ENCODE data around the gene CNTNAP2.

Gene CNTNAP2

GRCh38 chr7:146720195-146720594 lies 603.6 kb downstream of the CNTNAP2 start:
- H3K9me3 ChIP-seq (ENCODE audit: control extremely low read depth in 1 of 5, control insufficient read depth in 4 of 5, insufficient read depth in 2 of 5, low read depth in 1 of 5, low read length in 4 of 5), result no peaks in the 10 kb centered on the region
- H3K27ac ChIP-seq (ENCODE audit: insufficient read depth in 1 of 2, low read depth in 1 of 2, low read length in 2 of 2, poor library complexity in 1 of 2, severe bottlenecking in 2 of 2), result no peak overlapping the region
- WGBS (ENCODE audit: insufficient coverage), result 75% methylated on average over 1 of the region's 2 CpGs
- no peaks in the 10 kb centered on the region for H3K27me3 ChIP-seq (replicated peaks in 2 of 5; ENCODE audit: control insufficient read depth in 4 of 5, insufficient read depth in 5 of 5, low read length in 4 of 5)
- ChIA-PET CTCF (no interaction called here), POLR2A (no interaction called here)
- DNase-seq, result no peak
- H3K36me3 ChIP-seq (ENCODE audit: control insufficient read depth in 4 of 4, insufficient read depth in 4 of 4, low read length in 3 of 4), result no peaks in the 10 kb centered on the region
- no peak overlapping the region for H3K4me3 ChIP-seq (ENCODE audit: control insufficient read depth in 1 of 7, extremely low read depth in 1 of 7, insufficient read depth in 4 of 7, low read depth in 2 of 7, low read length in 6 of 7)
- no peaks in the 10 kb centered on the region for H3K4me1 ChIP-seq (ENCODE audit: control extremely low read depth in 1 of 4, control insufficient read depth in 4 of 4, insufficient read depth in 4 of 4, low read length in 3 of 4)

- Histone ChIP-seq H3K27me3 (replicated peaks in 2 of 5; ENCODE audit: control insufficient read depth in 4 of 5, insufficient read depth in 5 of 5, low read length in 4 of 5) (no peaks in the 10 kb centered on the region), H3K27ac (ENCODE audit: insufficient read depth in 1 of 2, low read depth in 1 of 2, low read length in 2 of 2, poor library complexity in 1 of 2, severe bottlenecking in 2 of 2) (no peak overlapping the region), H3K4me3 (ENCODE audit: control insufficient read depth in 1 of 7, extremely low read depth in 1 of 7, insufficient read depth in 4 of 7, low read depth in 2 of 7, low read length in 6 of 7) (no peak overlapping the region), H3K9me3 (ENCODE audit: control extremely low read depth in 1 of 5, control insufficient read depth in 4 of 5, insufficient read depth in 2 of 5, low read depth in 1 of 5, low read length in 4 of 5) (no peaks in the 10 kb centered on the region), H3K4me1 (ENCODE audit: control extremely low read depth in 1 of 4, control insufficient read depth in 4 of 4, insufficient read depth in 4 of 4, low read length in 3 of 4) (no peaks in the 10 kb centered on the region), H3K36me3 (ENCODE audit: control insufficient read depth in 4 of 4, insufficient read depth in 4 of 4, low read length in 3 of 4) (no peaks in the 10 kb centered on the region)
- 100% methylated on average over 1 of the region's 1 CpG for WGBS (ENCODE audit: insufficient coverage)
- DNase-seq, result no peak
- POLR2A ChIA-PET, result no interaction called here
- CTCF ChIA-PET, result no interaction called here
These were observed 606.4 kb downstream of the CNTNAP2 start for GRCh38 chr7:146722986-146723385.

GRCh38 chr7:146725520-146725919 lies 608.9 kb downstream of the CNTNAP2 start:
- Histone ChIP-seq H3K9me3 (ENCODE audit: control extremely low read depth in 1 of 5, control insufficient read depth in 4 of 5, insufficient read depth in 2 of 5, low read depth in 1 of 5, low read length in 4 of 5) (no peaks in the 10 kb centered on the region), H3K27ac (ENCODE audit: insufficient read depth in 1 of 2, low read depth in 1 of 2, low read length in 2 of 2, poor library complexity in 1 of 2, severe bottlenecking in 2 of 2) (no peak overlapping the region), H3K36me3 (ENCODE audit: control insufficient read depth in 4 of 4, insufficient read depth in 4 of 4, low read length in 3 of 4) (no peaks in the 10 kb centered on the region), H3K27me3 (replicated peaks in 2 of 5; ENCODE audit: control insufficient read depth in 4 of 5, insufficient read depth in 5 of 5, low read length in 4 of 5) (no peaks in the 10 kb centered on the region), H3K4me3 (ENCODE audit: control insufficient read depth in 1 of 7, extremely low read depth in 1 of 7, insufficient read depth in 4 of 7, low read depth in 2 of 7, low read length in 6 of 7) (no peak overlapping the region), H3K4me1 (ENCODE audit: control extremely low read depth in 1 of 4, control insufficient read depth in 4 of 4, insufficient read depth in 4 of 4, low read length in 3 of 4) (no peaks in the 10 kb centered on the region)
- no peak for DNase-seq
- POLR2A ChIA-PET, result no interaction called here
- CTCF ChIA-PET, result no interaction called here
- WGBS (ENCODE audit: insufficient coverage), result 100% methylated on average over 2 of the region's 3 CpGs

GRCh38 chr7:146728141-146728540 lies 611.5 kb downstream of the CNTNAP2 start:
- DNase-seq, result no peak
- H3K4me3 ChIP-seq (ENCODE audit: control insufficient read depth in 1 of 7, extremely low read depth in 1 of 7, insufficient read depth in 4 of 7, low read depth in 2 of 7, low read length in 6 of 7), result no peak overlapping the region
- no peaks in the 10 kb centered on the region for H3K36me3 ChIP-seq (ENCODE audit: control insufficient read depth in 4 of 4, insufficient read depth in 4 of 4, low read length in 3 of 4)
- H3K9me3 ChIP-seq (ENCODE audit: control extremely low read depth in 1 of 5, control insufficient read depth in 4 of 5, insufficient read depth in 2 of 5, low read depth in 1 of 5, low read length in 4 of 5), result no peaks in the 10 kb centered on the region
- H3K27ac ChIP-seq (ENCODE audit: insufficient read depth in 1 of 2, low read depth in 1 of 2, low read length in 2 of 2, poor library complexity in 1 of 2, severe bottlenecking in 2 of 2), result no peak overlapping the region
- 89% methylated on average over 1 of the region's 5 CpGs for WGBS (ENCODE audit: insufficient coverage)
- ChIA-PET CTCF (no interaction called here), POLR2A (no interaction called here)
- no peaks in the 10 kb centered on the region for H3K4me1 ChIP-seq (ENCODE audit: control extremely low read depth in 1 of 4, control insufficient read depth in 4 of 4, insufficient read depth in 4 of 4, low read length in 3 of 4)
- H3K27me3 ChIP-seq (replicated peaks in 2 of 5; ENCODE audit: control insufficient read depth in 4 of 5, insufficient read depth in 5 of 5, low read length in 4 of 5), result no peaks in the 10 kb centered on the region

- Histone ChIP-seq H3K4me1 (ENCODE audit: control extremely low read depth in 1 of 4, control insufficient read depth in 4 of 4, insufficient read depth in 4 of 4, low read length in 3 of 4) (no peaks in the 10 kb centered on the region), H3K27me3 (replicated peaks in 2 of 5; ENCODE audit: control insufficient read depth in 4 of 5, insufficient read depth in 5 of 5, low read length in 4 of 5) (no peaks in the 10 kb centered on the region), H3K9me3 (ENCODE audit: control extremely low read depth in 1 of 5, control insufficient read depth in 4 of 5, insufficient read depth in 2 of 5, low read depth in 1 of 5, low read length in 4 of 5) (no peaks in the 10 kb centered on the region), H3K27ac (ENCODE audit: insufficient read depth in 1 of 2, low read depth in 1 of 2, low read length in 2 of 2, poor library complexity in 1 of 2, severe bottlenecking in 2 of 2) (no peak overlapping the region), H3K36me3 (ENCODE audit: control insufficient read depth in 4 of 4, insufficient read depth in 4 of 4, low read length in 3 of 4) (no peaks in the 10 kb centered on the region), H3K4me3 (ENCODE audit: control insufficient read depth in 1 of 7, extremely low read depth in 1 of 7, insufficient read depth in 4 of 7, low read depth in 2 of 7, low read length in 6 of 7) (no peak overlapping the region)
- POLR2A ChIA-PET, result no interaction called here
- peak in 1 of 3 donors; percentile 18 for DNase-seq
- CTCF ChIA-PET, result no interaction called here
- WGBS (ENCODE audit: insufficient coverage), result 80% methylated on average over 2 of the region's 4 CpGs
These were observed 612.0 kb downstream of the CNTNAP2 start for GRCh38 chr7:146728611-146729010.

- WGBS (ENCODE audit: insufficient coverage), result 100% methylated on average over 1 of the region's 4 CpGs
- Histone ChIP-seq H3K9me3 (ENCODE audit: control extremely low read depth in 1 of 5, control insufficient read depth in 4 of 5, insufficient read depth in 2 of 5, low read depth in 1 of 5, low read length in 4 of 5) (no peaks in the 10 kb centered on the region), H3K36me3 (ENCODE audit: control insufficient read depth in 4 of 4, insufficient read depth in 4 of 4, low read length in 3 of 4) (no peaks in the 10 kb centered on the region), H3K27ac (ENCODE audit: insufficient read depth in 1 of 2, low read depth in 1 of 2, low read length in 2 of 2, poor library complexity in 1 of 2, severe bottlenecking in 2 of 2) (no peak overlapping the region), H3K4me3 (ENCODE audit: control insufficient read depth in 1 of 7, extremely low read depth in 1 of 7, insufficient read depth in 4 of 7, low read depth in 2 of 7, low read length in 6 of 7) (no peak overlapping the region), H3K27me3 (replicated peaks in 2 of 5; ENCODE audit: control insufficient read depth in 4 of 5, insufficient read depth in 5 of 5, low read length in 4 of 5) (no peaks in the 10 kb centered on the region), H3K4me1 (ENCODE audit: control extremely low read depth in 1 of 4, control insufficient read depth in 4 of 4, insufficient read depth in 4 of 4, low read length in 3 of 4) (no peaks in the 10 kb centered on the region)
- CTCF ChIA-PET, result no interaction called here
- no peak for DNase-seq
- POLR2A ChIA-PET, result no interaction called here
These were observed 614.6 kb downstream of the CNTNAP2 start for GRCh38 chr7:146731185-146731584.

GRCh38 chr7:146735992-146736391 lies 619.4 kb downstream of the CNTNAP2 start:
- WGBS (ENCODE audit: insufficient coverage), result 100% methylated on average over 1 of the region's 2 CpGs
- no peaks in the 10 kb centered on the region for H3K27me3 ChIP-seq (replicated peaks in 2 of 5; ENCODE audit: control insufficient read depth in 4 of 5, insufficient read depth in 5 of 5, low read length in 4 of 5)
- H3K4me3 ChIP-seq (ENCODE audit: control insufficient read depth in 1 of 7, extremely low read depth in 1 of 7, insufficient read depth in 4 of 7, low read depth in 2 of 7, low read length in 6 of 7), result no peak overlapping the region
- DNase-seq, result no peak
- no peaks in the 10 kb centered on the region for H3K4me1 ChIP-seq (ENCODE audit: control extremely low read depth in 1 of 4, control insufficient read depth in 4 of 4, insufficient read depth in 4 of 4, low read length in 3 of 4)
- no peaks in the 10 kb centered on the region for H3K36me3 ChIP-seq (ENCODE audit: control insufficient read depth in 4 of 4, insufficient read depth in 4 of 4, low read length in 3 of 4)
- H3K27ac ChIP-seq (ENCODE audit: insufficient read depth in 1 of 2, low read depth in 1 of 2, low read length in 2 of 2, poor library complexity in 1 of 2, severe bottlenecking in 2 of 2), result no peak overlapping the region
- POLR2A ChIA-PET, result no interaction called here
- CTCF ChIA-PET, result interaction anchor here (1.1 kb wide), 1 partner anchor 37 kb away, joined by 3 read pairs; no protein-coding TSS in a partner anchor
- peaks cover 2 to 12% (median 7%) of the 10 kb centered on the region in 5 experiments for H3K9me3 ChIP-seq (ENCODE audit: control extremely low read depth in 1 of 5, control insufficient read depth in 4 of 5, insufficient read depth in 2 of 5, low read depth in 1 of 5, low read length in 4 of 5)

All from common myeloid progenitor, CD34-positive (primary cell).